Measurements from ENCODE around the gene HYDIN.

HYDIN gene

DNA sequence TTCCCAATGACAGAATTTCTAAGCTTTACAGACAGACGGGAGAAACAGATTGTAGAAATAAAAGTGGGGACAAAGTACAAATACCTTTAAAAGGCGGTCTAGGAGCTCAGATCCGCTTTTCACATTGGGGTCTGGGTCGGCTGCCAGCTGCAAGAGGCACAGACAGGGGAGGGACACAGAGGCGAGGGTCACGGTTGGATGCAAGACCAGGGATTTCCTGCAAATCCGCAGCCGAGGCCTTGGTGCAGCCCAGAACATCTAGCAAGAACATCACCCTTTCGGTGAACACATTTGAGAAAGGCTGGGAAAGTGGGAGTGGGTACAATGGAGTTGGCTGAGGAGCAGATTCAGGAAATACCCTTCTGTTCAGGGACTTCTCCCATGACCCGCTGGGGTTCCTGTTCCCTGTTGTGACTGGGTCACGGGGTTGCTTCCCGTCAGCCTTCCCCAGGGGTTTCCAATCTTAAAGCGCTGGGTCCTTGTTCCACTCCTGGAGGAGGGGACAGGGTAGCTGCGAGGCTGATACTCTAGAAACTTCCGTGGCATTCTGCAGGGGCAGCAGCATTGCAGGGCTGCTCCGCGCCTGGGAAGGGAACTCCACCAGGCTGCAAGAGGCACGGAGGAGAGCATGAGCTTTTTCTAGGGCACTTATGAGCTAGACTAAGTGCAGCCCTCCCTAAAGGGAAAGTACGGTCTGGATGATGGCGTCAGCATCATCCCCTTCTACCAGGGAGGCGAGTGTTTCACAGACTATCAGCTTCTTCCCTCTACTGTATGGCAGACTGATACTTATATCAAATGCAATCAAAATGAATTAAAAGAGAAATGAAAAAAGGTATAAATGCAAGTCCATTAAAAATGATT, 445.6 kb downstream of the HYDIN start:
- no peak for DNase-seq

- no peak for DNase-seq
Observed at GRCh38 chr16:70782237-70782636, 448.3 kb downstream of the HYDIN start.

DNA sequence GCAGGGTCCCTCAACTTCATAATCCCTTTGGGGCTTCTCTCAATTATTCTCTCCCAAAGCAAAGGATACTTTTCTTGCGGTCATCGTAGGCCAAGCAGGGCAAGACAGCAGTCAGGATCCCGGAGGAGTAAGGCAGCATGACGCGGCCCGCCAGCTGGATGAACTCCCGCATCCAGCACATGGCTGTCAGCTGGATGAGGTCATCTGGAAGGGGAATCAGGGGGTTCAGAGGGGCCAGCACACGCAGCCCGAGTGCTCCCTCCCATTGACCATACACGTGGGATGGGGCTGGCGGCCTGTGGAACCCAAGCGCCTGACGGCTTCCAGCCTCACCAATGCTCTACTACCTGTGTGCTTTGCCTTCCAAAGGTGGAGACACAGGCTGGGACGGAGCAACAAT, 448.7 kb downstream of the HYDIN start:
- DNase-seq: no peak

- DNase-seq: no peak
Observed at GRCh38 chr16:70780546-70780945, 450.0 kb downstream of the HYDIN start.

DNA sequence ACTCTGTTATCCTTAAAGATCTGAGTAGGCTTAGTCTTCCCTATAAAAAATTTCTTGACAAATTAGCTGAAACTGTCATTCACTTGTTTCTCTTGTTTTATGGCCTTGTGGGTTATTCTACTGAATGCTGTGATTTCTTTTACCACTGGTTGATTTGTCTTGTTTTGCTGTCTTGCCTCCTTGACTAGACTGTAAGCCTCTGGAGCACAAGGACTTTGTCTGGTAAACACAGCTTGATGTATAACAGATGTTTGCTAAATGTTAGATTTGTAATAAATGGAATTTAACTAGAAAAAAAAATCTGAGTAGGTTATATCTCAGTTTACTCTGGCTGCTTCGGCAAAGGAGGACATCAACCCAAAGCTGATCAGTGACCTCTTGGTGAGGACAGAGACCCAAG, 451.2 kb downstream of the HYDIN start:
- DNase-seq: no peak

GRCh38 chr16:70778901-70779309, 451.6 kb downstream of the HYDIN start:
- DNase-seq: no peak

DNA sequence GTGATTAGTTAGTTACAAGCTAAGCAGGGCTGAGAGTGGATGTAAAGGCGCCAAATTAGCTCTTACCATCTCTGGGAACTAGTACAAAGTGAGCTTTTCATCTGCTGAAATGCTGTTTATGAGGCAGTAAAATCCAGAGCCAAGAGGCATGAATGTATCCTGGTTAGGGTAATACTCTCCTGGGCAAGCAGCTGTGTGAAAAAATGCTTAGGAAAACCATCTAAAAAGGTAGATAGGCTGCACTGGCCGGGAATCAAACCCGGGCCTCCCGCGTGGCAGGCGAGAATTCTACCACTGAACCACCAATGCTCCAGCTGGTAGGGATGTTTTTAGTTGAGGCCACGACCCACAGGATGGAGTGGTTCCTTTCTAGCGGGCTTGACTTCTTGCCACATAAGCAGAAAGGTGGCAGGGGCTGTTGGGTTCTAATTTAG, 452.5 kb downstream of the HYDIN start:
- no peak for DNase-seq

- no peak for DNase-seq
Observed at GRCh38 chr16:70777496-70777895, 453.0 kb downstream of the HYDIN start.

- no peak for DNase-seq
Observed at GRCh38 chr16:70775399-70775798, 455.1 kb downstream of the HYDIN start.

- DNase-seq: no peak
Observed at GRCh38 chr16:70774261-70774660, 456.3 kb downstream of the HYDIN start.

DNA sequence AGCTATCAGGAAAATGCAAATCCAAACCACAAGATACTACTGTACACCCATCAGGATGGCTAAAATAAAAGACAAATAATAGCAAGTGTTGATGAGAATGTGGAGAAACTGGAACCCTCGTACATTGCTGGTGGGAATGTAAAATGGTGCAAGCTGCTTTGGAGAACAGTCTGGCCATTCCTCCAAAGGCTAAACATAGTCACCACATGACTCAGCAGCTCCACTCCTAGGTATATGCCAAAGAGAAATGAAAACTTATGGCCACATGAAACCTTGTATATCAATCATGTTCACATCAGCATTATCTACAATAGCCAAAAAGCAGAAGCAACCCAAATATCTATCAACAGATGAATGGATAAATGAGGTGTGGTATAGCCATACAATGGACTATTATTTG, 458.0 kb downstream of the HYDIN start:
- no peak for DNase-seq

DNA sequence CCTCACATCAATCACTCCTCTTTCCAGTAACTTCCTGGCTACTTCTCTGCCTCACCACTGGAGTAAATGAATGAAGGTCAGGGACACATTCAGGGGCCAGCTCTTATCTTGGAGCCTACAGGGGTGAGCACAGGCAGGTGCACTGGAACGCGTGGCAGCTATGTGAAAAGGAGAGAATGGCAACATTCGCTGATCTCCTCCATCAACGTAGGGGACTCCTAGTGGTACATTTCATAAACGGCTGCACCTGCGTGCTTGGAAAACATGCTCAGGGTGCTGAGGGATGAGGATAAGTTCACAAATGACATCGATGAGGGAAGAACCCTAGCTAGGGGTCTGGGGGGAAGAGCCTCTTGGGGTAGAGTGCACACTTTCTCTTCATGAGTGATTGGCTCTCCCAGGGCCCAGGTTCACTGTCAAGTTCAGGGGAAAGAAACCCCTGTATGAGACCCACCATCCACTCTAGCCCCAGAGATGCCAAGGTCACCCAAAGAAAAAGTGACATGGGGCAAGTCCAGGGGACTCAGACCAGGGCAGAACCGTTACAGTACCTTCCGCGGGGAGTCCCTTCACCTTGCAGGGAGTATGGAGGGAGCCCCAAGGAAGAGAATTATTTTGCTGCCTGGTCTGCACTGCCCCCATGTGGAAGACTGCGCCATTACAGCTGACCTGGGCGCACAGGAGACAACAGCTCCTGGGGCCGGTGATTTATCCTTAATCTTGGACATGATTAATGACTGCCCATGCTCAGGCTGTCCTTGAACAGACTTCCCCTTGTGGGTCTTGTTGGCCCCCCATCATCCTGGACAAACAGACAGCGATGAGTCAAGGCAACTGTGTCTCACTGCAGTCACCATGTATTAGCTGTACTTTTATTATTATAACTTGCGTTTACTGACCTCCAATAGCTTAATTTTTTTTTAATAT, 459.6 kb downstream of the HYDIN start:
- DNase-seq: peak; percentile 83

GRCh38 chr16:70770291-70770625, 460.3 kb downstream of the HYDIN start:
- DNase-seq: no peak

DNA sequence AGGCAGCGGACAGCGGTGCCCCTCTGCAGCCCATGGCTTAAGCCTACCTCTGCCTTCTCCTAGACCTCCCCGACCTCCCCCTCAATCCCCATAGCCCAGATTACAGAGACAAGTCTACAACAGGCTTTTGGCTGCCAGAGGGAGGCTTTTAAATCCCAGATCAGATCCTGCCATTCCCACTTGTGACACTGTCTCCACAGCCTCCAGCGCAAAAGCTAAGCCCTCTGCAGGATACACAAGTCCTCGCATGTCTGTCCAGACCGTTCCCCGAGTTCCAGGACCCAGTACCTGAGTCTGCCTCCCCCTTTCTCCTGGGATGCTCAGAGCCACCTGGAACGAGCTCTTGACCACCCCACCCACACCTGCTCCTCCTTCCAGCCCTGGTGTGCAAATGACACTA, 460.8 kb downstream of the HYDIN start:
- DNase-seq: no peak

DNA sequence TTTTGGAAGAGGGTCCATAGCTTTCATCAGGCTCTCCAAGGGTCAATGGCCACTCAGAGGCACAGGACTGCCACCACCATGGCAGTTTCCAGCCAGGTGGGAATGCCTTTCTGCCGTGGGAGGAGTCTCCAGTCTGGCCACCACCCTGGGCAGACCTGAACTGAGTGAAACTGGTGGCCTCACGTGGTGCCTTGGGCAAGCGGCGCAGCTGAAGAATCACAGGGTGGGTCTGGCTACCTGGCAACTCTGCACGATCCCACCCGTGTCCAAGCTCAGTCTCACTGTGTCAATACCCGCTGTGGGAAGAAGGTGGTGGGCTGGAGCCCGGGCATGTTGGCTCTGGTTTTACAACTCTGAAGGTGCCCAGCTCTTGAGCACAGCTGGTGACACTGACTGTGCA, 461.4 kb downstream of the HYDIN start:
- no peak for DNase-seq

GRCh38 chr16:70768203-70768580, 462.3 kb downstream of the HYDIN start:
- no peak for DNase-seq

DNA sequence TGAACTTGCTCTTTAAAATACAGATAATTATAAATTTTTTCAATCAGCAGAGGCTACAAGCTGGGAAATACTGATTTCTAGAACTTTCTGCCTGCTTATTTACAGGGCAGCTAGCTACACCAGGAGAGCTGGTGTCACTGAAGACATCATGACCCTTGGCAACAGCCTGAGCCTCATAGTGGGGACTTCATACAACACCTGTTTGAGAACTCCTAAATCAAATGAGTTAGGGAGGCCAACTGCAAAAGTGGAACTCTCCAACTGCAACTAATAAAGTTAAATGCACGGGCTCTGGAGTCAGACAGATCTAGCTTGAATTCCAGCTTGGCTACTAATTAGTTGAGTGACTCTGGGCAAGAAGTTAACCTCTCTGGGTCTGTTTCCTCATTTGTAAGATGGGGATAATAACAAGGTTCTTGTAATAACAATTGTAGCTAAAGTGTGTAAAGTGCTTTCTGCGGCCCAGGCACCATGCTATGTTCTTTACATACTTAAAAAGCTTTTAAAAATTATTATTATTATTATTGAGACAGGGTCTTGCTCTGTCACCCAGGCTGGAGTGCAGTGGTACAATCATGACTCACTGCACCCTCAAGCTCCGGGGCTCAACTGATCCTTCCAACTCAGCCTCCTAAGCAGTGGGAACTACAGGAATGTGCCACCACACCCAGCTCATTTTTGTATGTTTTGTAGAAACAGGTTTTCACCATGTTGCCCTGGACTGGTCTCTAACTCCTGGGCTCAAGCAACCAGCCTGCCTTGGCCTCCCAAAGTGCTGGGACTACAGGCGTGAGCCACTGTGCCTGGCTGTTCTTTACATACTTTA, 462.9 kb downstream of the HYDIN start:
- no peak for DNase-seq

GRCh38 chr16:70766658-70767057, 463.9 kb downstream of the HYDIN start:
- DNase-seq: no peak

DNA sequence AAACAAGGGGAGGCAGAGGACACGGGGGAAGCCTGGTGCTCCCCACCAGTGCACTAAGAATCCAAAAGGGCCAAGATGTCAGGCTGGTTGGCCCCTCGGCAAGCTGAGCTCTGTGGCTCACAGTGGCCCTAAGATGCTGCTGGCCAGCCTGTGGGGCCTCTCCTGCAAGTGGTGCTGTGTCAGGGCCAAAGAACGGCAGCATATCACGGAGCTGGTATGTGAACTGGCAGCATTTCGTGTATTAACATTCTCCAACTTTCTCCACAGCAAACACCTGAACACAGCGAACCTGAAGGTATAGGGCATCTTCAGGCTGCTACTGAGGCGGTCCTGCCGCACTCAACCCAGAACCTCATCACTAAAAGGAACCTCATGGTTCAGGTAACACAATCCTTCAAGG, 464.3 kb downstream of the HYDIN start:
- no peak for DNase-seq

- DNase-seq: no peak
Observed at GRCh38 chr16:70765491-70765890, 465.0 kb downstream of the HYDIN start.

- DNase-seq: no peak
Observed at GRCh38 chr16:70764632-70765031, 465.9 kb downstream of the HYDIN start.

DNA sequence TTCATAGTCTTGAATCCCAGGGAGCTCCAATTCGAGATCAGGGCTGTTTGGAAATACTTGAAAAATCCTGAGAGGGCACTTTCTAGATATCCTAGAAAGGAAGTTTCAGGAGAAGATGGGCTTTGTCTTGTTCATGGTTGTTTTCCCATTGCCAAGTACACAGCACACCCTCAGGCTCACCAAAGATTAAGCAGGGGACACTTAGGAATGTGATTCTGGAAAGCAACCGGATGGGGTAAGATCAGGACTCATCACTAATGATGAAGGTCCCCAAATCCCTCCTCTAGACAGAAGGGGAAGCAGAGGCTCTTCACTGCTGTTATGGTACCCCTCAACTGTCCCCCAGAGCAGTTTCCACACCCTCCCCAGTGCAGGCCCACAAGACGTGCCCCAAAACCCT, 470.3 kb downstream of the HYDIN start:
- no peak for DNase-seq

DNA sequence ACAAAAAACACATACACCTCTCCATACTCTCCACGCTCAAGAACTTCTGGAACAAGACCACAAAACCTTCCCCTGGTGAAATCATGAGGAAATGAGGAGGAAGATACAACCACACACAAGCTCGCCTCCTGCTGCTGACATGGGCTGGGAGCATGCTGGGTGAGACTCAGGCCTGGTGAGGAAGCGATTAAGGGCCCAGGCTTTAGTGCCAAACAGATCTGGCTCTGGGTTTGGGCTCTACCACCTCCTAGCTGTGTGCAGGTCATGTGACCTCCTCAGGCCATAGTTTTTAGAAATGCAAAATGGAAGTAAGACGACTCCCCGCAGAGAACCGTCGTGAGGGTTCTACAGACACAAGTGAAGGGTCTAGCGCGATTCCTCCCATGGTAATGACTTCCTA, 470.9 kb downstream of the HYDIN start:
- no peak for DNase-seq

Data from NCI-H82 (cell line).